H7 (cell line): ENCODE measurements around the gene ESPL1. TPM values are rescaled to one million over a fixed set of nuclear protein-coding genes. Genes with fewer than 3 reads are reported as not detected.
A peak's percentile ranks its signal among the peaks of the same experiment; 100 is the strongest.
"Not testable (repeated sequence)": the region's sequence is repeated elsewhere in the genome, so short reads cannot be mapped to it uniquely, and the experiment has no call there.

Experiments
- DNase-seq: peaks from one replicate; pipeline ENCODE4 v3.0.0; 2012
- H3K27me3 ChIP-seq: 2 replicates; pipeline ENCODE4 v1.6.0; 2011; ENCODE audit warnings: mild to moderate bottlenecking, low read length; ENCODE audit not compliant: control insufficient read depth, insufficient read depth
- H3K36me3 ChIP-seq: replicated peaks from 2 replicates; pipeline ENCODE4 v1.5.1; 2011; ENCODE audit warnings: low read length; ENCODE audit not compliant: control insufficient read depth, insufficient read depth
- H3K4me3 ChIP-seq: 2 replicates; pipeline ENCODE4 v1.5.1; 2011; ENCODE audit warnings: low read depth, mild to moderate bottlenecking, control low read depth, low read length, moderate library complexity; ENCODE audit not compliant: insufficient read depth
- total RNA-seq: library from RNA; depleted of rRNA; stranded (reverse); fragments of >200 nt; shearing (Covaris generic); gene quantifications from 2 replicates; pipeline ENCODE4 v1.2.3, GENCODE V29; 2014

ESPL1 gene
- total RNA-seq, 1 experiment from 2014 or later: 46.2 TPM

DNA sequence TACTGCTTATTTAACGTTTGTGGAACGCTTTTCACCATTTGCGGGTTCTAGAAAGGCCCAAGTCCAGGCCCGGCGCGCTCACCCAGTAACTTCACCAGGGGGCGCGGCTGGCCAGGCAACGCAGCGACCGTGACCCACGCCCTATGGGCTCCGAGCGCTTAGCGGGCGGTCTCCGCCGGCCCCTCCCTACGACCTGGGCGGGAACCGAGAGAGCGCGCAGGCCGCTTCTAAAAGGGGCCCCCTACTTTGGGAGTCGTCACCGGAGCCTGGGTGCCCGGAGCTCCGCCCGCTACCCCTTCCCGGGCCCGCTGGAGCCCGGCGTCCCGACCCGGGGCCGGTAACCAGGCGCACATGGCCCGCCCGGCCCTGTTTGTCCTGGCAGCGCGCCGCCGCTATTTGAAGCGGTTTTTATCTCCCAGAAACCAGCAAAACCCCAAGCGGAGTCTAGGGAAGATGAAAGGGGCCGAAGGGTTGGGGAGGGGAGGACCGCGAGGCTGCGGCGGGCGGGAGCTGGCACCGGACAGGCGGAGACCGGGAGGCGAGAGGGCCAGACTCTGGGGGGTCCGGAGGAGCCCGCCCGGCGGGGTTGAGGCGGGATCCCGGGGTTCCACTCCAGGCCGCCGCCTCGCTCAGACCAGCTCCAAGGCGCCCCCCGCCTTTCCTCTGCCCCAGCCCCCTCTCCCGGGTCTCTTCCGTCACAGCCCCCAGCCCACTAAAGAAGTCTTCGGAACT is 56.8 kb downstream of the ESPL1 start:
- DNase-seq: peak; percentile 97
- Histone ChIP-seq H3K4me3 (peak overlapping the region; percentile 62), H3K36me3 (no peaks in the 10 kb centered on the region), H3K27me3 (peaks cover 37% of the 10 kb centered on the region)

GRCh38 chr12:53325511-53326061 is 57.5 kb downstream of the ESPL1 start:
- DNase-seq: peak; percentile 91
- Histone ChIP-seq H3K4me3 (peak overlapping the region; percentile 62), H3K27me3 (peaks cover 37% of the 10 kb centered on the region), H3K36me3 (no peaks in the 10 kb centered on the region)

DNA sequence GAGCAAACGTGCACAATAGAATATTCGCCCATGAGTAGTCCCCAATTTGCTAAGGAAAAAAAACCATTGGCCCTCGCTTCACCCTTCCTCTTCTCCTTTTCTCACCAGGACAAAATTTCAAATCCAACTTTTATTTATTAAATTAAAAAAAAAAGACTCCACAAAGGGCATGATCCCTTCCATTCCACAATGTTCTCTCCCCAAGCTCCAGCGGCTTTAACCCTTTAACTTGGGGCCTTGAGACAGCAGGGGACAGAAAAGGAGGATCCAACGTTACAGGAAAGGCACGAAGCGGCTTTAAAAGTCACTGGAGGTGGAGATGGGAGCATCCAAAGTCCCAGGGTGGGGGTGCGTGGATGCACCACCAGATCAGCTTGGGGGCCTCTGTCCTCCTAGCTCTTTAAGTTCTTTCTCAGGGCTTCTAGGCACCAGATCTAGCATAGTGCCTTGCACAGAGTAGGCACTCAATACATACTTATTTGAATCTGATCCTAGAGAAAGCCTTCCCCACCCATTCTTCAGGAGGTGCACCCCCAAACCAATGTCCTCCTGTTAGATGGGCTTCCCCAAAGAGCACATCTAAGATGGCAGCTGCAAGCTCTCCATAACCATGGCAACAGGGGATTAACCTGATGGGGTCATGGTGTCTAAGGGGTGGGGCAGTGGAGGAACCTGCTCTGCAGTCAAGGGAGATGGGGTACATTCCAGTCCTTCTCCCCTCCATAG is 58.5 kb downstream of the ESPL1 start:
- Histone ChIP-seq H3K27me3 (peaks cover 39% of the 10 kb centered on the region), H3K36me3 (no peaks in the 10 kb centered on the region), H3K4me3 (no peak overlapping the region)
- no peak for DNase-seq

DNA sequence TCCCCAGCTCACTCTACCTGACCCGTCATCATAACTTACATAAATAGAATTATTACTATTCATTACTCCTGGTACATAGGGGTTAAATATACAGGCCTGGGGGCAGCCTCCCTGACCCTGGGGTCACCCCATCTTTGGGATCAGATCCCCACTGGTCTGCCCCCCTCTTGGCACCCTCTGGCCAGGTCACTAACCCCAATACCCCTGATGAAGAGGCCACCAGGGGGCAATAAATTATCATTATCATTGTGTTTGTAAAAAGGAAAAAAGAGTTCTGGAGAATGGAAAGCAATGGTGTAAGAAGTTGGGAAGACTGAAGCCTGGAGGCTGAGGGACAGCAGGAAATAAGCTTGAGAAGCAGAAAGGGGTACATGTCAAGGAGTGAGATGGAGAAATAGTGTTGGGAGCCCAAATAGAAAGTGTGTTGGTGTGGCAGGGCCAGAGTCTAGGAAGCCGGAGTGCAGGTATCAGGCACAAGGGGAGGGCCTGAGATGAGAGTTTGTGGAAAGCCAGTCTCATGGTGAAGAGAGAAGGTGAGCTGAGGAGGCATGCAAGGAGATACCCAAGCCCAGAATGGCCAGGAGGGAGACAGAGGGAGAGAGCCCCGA is 59.4 kb downstream of the ESPL1 start:
- DNase-seq: no peak
- no peak overlapping the region for H3K4me3 ChIP-seq
- H3K27me3 ChIP-seq: peaks cover 39% of the 10 kb centered on the region
- H3K36me3 ChIP-seq: no peaks in the 10 kb centered on the region

DNA sequence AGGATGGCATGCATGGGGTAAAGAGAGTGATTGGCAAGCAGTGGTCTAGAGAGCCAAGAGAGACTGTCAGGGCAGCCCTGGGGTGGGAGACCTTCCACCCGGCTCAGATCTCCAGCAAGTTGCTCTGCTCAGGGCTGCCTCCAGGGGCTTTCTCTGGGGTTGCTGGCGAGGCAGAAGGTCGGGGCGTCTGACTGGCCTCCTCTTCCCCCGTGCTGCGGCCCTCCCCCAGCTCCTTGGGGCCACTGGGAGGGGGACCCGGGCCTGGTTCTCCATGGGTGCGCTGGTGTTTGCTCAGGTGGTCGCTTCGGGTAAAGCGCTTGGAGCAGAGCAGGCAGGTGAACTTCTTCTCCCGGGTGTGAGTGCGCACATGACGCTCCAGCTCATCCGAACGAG is 59.9 kb downstream of the ESPL1 start:
- Histone ChIP-seq H3K36me3 (no peaks in the 10 kb centered on the region), H3K27me3 (peaks cover 39% of the 10 kb centered on the region), H3K4me3 (no peak overlapping the region)
- peak; percentile 90 for DNase-seq

DNA sequence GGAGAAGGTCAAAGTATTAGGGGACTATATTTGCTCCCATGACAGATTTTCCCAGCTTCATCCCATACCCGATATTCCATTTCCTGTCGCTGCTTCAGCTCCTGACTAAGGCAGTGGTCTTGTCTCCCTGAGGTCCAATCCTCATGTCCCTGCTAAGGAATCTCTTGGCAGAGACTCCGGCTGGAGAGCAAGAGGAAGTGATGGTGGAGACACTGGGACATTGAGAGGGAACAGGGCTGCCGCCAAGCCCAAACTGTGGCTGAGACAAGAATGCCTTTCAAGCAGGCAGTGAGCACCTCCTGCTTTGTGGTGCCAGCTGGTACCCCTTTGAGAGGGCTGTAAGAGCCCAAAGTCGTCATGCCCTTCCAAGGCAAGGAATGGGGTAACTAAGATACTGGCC is 62.6 kb downstream of the ESPL1 start:
- Histone ChIP-seq H3K27me3 (peaks cover 33% of the 10 kb centered on the region), H3K4me3 (no peak overlapping the region), H3K36me3 (no peaks in the 10 kb centered on the region)
- no peak for DNase-seq

GRCh38 chr12:53332339-53332738 is 64.2 kb downstream of the ESPL1 start:
- DNase-seq, H3K4me3 ChIP-seq, H3K36me3 ChIP-seq: not testable (repeated sequence)
- peaks cover 27% of the 10 kb centered on the region for H3K27me3 ChIP-seq

- H3K36me3 ChIP-seq: no peaks in the 10 kb centered on the region
- H3K27me3 ChIP-seq: peaks cover 28% of the 10 kb centered on the region
- peak; percentile 39 for DNase-seq
- no peak overlapping the region for H3K4me3 ChIP-seq
These were observed 64.6 kb downstream of the ESPL1 start for GRCh38 chr12:53332744-53333143.

- peaks cover 25% of the 10 kb centered on the region for H3K27me3 ChIP-seq
- peak; percentile 38 for DNase-seq
- no peaks in the 10 kb centered on the region for H3K36me3 ChIP-seq
- H3K4me3 ChIP-seq: no peak overlapping the region
These were observed 65.2 kb downstream of the ESPL1 start for GRCh38 chr12:53333289-53333688.

DNA sequence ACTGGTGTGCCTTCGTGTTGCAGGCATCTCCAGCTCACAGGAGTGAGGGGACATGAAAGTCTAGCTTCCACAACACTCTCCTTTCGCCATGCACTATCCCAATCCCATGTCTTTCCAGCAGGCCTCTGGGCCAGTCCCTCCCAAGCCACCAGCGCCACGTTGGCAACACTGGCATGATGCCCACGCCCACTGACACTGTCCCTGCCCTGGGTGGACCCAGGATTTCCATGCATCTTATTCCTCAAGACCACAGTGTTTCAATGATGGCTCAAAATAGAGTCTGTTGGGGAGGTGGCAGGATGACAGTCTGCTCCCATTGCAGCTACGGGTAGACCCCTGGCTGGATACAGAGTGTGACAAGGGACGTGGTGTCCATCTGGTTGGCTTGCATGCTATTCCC is 65.7 kb downstream of the ESPL1 start:
- peak; percentile 26 for DNase-seq
- Histone ChIP-seq H3K27me3 (peaks cover 21% of the 10 kb centered on the region), H3K36me3 (no peaks in the 10 kb centered on the region), H3K4me3 (no peak overlapping the region)

DNA sequence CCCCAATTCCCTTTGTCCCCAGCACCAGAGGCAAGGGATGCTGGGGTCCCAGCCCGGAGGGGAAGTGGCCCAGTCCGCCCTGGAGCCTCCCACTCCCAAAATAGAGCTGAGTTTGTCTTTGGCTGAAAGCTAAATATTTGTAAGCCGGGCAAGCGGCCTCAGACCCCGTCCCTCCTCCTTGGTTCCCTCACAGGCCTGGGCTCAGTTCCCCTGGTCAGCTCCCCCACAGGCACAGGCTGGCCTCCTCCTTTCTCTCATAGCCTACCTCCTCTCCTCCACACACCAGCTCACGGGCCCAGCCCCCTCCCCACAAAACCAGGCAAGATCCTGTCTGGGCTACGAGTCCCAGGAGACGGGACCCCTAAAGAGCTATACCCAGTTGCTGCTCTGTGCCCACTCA is 66.7 kb downstream of the ESPL1 start:
- Histone ChIP-seq H3K36me3 (no peaks in the 10 kb centered on the region), H3K4me3 (no peak overlapping the region), H3K27me3 (peaks cover 18% of the 10 kb centered on the region)
- no peak for DNase-seq

- DNase-seq: peak; percentile 63
- peak within 1 kb of the TSS; percentile 16; the same call in 1 of the 2 replicates for H3K4me3 ChIP-seq
- peaks cover 16% of the 10 kb centered on the region for H3K27me3 ChIP-seq
- H3K36me3 ChIP-seq: no peaks in the 10 kb centered on the region
These were observed 68.1 kb downstream of the ESPL1 start, which contains the start of gene SP7 for GRCh38 chr12:53336181-53336681. Gene SP7, minus strand, starts transcription at chr12:53336354. Its CDS starts 708 bp downstream, at chr12:53335646.

DNA sequence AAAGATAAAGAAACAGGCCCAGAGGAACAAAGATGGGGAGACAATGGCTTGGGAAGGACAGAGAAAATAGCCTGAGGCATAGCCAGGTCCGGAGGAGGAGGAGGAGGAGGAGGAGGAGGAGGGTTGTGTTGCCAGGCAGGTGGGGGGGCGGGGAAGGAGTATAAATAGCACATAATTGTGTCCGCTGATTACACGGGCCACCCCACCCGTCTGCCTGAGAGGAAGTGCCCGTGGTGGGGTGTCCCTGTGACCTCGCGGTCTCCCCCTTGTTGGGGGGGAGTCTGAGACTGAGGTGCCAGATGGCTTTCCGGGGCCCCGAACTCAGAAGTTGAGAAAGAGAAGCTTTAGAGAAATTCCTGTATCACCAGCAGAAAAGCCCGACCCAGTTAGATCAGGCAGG is 69.9 kb downstream of the ESPL1 start:
- peak; percentile 40 for DNase-seq
- Histone ChIP-seq H3K27me3 (peaks cover 16% of the 10 kb centered on the region), H3K4me3 (no peak overlapping the region), H3K36me3 (no peaks in the 10 kb centered on the region)

GRCh38 chr12:53338916-53339315 is 70.8 kb downstream of the ESPL1 start:
- H3K4me3 ChIP-seq: no peak overlapping the region
- H3K36me3 ChIP-seq: no peaks in the 10 kb centered on the region
- H3K27me3 ChIP-seq: peaks cover 16% of the 10 kb centered on the region
- DNase-seq: peak; percentile 63
